Kidney (tissue), 14 donors: ENCODE results near the gene CCDC185. TPM values are rescaled to one million over a fixed set of nuclear protein-coding genes. Genes with fewer than 3 reads are reported as not detected.

ENCODE experiments used
- DNase-seq, 5 donors: peaks; one replicate each; pipeline ENCODE4 v3.0.0-alpha.2; 2013 to 2020
- FAIRE-seq: peaks from 2 replicates; lab custom pipeline; 2012; peaks lifted over from hg19 to GRCh38; lab: Jason Lieb, UNC
- H3K27ac ChIP-seq, 2 donors: one replicate each; pipeline ENCODE4 v1.7.0; 2013; ENCODE audit warnings: low read depth in 2 of 2, low read length in 2 of 2, inconsistent platforms in 1 of 2
- H3K27me3 ChIP-seq: one replicate; pipeline ENCODE4 v1.7.1; 2013; ENCODE audit warnings: low read length, inconsistent platforms; ENCODE audit not compliant: control insufficient read depth, insufficient read depth
- H3K36me3 ChIP-seq, 3 donors: one replicate each; pipeline versions ENCODE4 v1.7.0 to v1.7.1; 2013; ENCODE audit warnings: low read length in 3 of 3, control low read depth in 1 of 3, inconsistent platforms in 1 of 3; ENCODE audit not compliant: insufficient read depth in 3 of 3, control insufficient read depth in 2 of 3
- H3K4me1 ChIP-seq, 3 donors: one replicate each; pipeline versions ENCODE4 v1.7.0 to v1.7.1; 2013; ENCODE audit warnings: low read length in 3 of 3, inconsistent platforms in 1 of 3, low read depth in 1 of 3; ENCODE audit not compliant: control insufficient read depth in 2 of 3, insufficient read depth in 2 of 3
- H3K4me3 ChIP-seq, 3 donors: one replicate each; pipeline versions ENCODE4 v1.7.0 to v1.8.1; 2013; ENCODE audit warnings: low read length in 3 of 3, control low read depth in 1 of 3, inconsistent platforms in 1 of 3
- H3K9ac ChIP-seq, 3 donors: one replicate each; pipeline versions ENCODE4 v1.7.0 to v1.7.1; 2013; ENCODE audit warnings: low read length in 3 of 3, control low read depth in 1 of 3, inconsistent platforms in 1 of 3
- H3K9me3 ChIP-seq, 3 donors: one replicate each; pipeline versions ENCODE4 v1.7.0 to v1.7.1; 2013; ENCODE audit warnings: low read length in 3 of 3, control low read depth in 1 of 3, inconsistent platforms in 1 of 3; ENCODE audit not compliant: control insufficient read depth in 2 of 3, insufficient read depth in 1 of 3
- CTCF ChIP-seq: IDR thresholded peaks from 3 replicates; pipeline ENCODE4 v1.5.1; 2012; ENCODE audit warnings: mild to moderate bottlenecking, moderate library complexity, borderline replicate concordance; ENCODE audit not compliant: insufficient read depth; ENCODE audit errors: extremely low read depth
- intact Hi-C: fragments of 100-400 bp; cut with DNase I; formaldehyde crosslinking; loops from one replicate; pipeline ENCODE4 v1.11.1; 2022
- polyA plus RNA-seq: library from polyadenylated mRNA; stranded (reverse); fragments of 350-450 nt; fragmentation: Illumina TruSeq; extraction: RNeasy Lipid Tissue Mini Kit (QIAGEN cat#74804); gene quantifications from one replicate; pipeline ENCODE4 v1.2.3, GENCODE V29; 2014; ENCODE audit warnings: low read depth, low replicate concordance; ENCODE audit not compliant: insufficient read depth
- total RNA-seq: library from RNA; stranded (reverse); fragmentation: NEBNext Ultra II Directional; extraction: Animal tissue kit (Norgen Biotek cat#: 25700); gene quantifications from one replicate; pipeline ENCODE4 v1.2.1, GENCODE V29; 2021
- donor health status: control.
- donor health status: control.
- donor health status: control.
- donor health status: control.
- donor health status: control.
- donor health status: DM: yes; HTN: yes; CAD: no.
- donor health status: Normal renal cell carcinoma (clear cell type).

Gene CCDC185
- total and polyA plus RNA-seq, 2 donors from 2014 or later = 0.13 TPM; not detected in 1

- FAIRE-seq (no peak), DNase-seq (no peak)
- intact Hi-C loops = no loop called here
- no peak for TF ChIP-seq CTCF
- H3K27ac ChIP-seq = no peak overlapping the region
- no peak overlapping the region for H3K9ac ChIP-seq
- H3K4me1 ChIP-seq = no peaks in the 10 kb centered on the region
- no peaks in the 10 kb centered on the region for H3K36me3 ChIP-seq
- H3K4me3 ChIP-seq = no peak overlapping the region
- H3K27me3 ChIP-seq = no peaks in the 10 kb centered on the region
- H3K9me3 ChIP-seq = no peaks in the 10 kb centered on the region
These were observed 10.1 kb downstream of the CCDC185 start for GRCh38 chr1:223403184-223403815.

- Histone ChIP-seq H3K4me3 (no peak overlapping the region), H3K9me3 (no peaks in the 10 kb centered on the region), H3K27ac (no peak overlapping the region), H3K27me3 (no peaks in the 10 kb centered on the region), H3K9ac (no peak overlapping the region), H3K36me3 (no peaks in the 10 kb centered on the region), H3K4me1 (no peaks in the 10 kb centered on the region)
- DNase-seq (no peak), FAIRE-seq (no peak)
- intact Hi-C loops = no loop called here
- no peak for TF ChIP-seq CTCF
These were observed 12.3 kb downstream of the CCDC185 start for GRCh38 chr1:223405507-223405906.

DNA sequence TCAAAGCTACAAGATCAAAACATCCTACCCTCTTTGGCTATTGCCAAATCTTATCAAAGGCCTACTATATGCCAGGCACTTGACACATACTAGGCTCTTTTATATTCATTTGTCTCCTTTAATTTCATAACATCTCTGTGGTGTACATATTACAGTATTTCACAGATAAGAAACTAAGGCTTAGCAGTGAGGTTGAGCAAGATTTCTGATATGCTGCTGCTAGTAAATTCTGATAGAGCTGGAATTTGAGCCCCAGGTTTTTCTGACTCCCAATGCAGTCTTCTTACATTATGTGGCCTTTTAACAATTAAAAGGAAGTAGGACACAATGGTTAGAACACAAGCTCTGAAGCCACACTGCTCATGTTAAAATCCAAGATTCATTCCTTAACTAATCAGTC, 16.8 kb downstream of the CCDC185 start:
- FAIRE-seq (no peak), DNase-seq (no peak)
- H3K36me3 ChIP-seq = no peaks in the 10 kb centered on the region
- H3K4me1 ChIP-seq = no peaks in the 10 kb centered on the region
- no peak overlapping the region for H3K27ac ChIP-seq
- no peak overlapping the region for H3K9ac ChIP-seq
- no peaks in the 10 kb centered on the region for H3K27me3 ChIP-seq
- intact Hi-C loops = no loop called here
- TF ChIP-seq CTCF = no peak
- H3K4me3 ChIP-seq = no peak overlapping the region
- no peaks in the 10 kb centered on the region for H3K9me3 ChIP-seq

DNA sequence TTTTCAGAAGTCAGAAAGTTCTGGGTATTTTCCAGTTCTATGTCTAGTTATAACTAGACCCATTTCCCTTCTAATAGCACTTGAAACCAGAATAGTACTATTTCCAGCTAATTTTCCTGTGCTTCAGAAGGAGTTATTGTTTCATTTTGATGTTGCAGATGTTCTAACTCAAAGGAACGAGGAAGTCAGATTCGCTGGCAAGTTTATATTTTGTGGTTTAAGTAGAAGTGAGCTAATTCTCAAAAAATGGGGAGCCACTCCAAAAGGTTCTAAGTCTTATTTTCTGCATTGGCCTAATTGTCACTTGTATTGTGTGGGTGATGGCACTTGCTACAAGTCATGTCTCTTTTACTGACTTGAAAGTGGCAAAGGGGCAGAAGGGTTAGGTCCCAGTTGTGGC, 18.1 kb downstream of the CCDC185 start:
- Histone ChIP-seq H3K36me3 (no peaks in the 10 kb centered on the region), H3K4me1 (no peaks in the 10 kb centered on the region), H3K9ac (no peak overlapping the region), H3K27ac (no peak overlapping the region), H3K27me3 (no peaks in the 10 kb centered on the region), H3K9me3 (no peaks in the 10 kb centered on the region), H3K4me3 (no peak overlapping the region)
- intact Hi-C loops = no loop called here
- FAIRE-seq (no peak), DNase-seq (no peak)
- TF ChIP-seq CTCF = no peak
